GM18909 (cell line): ENCODE measurements around the gene NUDT3.

Experiments
- ATAC-seq: cut with Tn5 transposase; IDR thresholded peaks from one replicate; pipeline ENCODE4 v1.9.1; 2021; ENCODE audit warnings: mild to moderate bottlenecking; ENCODE audit not compliant: unreplicated experiment, poor library complexity

NUDT3 gene

DNA sequence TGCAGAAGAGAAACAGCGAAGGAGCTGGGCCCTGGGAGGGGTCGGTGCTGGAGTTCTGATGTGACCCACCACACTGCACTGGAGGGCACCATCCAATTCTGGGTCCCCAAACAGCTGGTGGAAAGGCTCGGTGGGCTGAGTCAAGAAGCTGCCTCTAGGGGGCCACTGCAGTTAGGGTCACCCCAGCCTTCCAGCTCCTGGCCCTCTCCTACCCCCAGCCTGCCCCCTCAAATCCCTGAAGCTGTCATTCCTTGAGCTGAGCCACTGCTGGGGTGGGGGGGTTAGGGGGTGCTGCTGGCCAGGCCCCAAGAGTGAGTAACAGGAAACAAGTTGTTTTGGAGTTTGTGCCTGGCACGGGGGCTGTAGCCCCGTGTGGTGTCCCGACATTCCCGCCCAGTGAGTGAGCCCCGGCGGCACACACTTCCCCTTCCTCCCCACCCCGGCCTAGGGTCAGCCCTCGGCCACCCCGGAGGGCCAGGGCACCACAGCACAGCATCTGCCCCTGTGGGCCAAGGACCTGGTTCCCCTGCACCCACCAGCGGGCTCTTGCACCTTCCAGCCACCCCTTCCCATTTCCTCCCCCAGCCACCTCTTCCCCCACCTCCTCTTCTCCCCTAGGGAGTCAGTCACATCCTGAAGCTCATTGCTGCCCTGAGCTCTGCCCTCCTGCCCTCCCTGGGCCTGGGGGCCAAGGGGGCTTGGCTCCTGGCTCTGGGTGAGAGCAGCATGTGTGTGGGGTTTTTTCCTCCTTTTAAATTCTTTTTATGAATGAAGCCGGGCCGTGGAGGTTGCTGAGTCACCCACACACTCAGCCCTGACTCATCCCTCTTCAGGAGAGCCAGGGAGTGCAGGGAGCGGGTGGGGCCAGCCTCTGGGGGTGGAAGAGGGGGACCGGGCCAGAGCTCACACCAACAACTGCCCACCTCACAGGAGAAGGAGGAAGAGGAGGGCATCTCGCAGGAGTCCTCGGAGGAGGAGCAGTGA lies 148.3 kb downstream of the NUDT3 start:
- no peak for ATAC-seq

DNA sequence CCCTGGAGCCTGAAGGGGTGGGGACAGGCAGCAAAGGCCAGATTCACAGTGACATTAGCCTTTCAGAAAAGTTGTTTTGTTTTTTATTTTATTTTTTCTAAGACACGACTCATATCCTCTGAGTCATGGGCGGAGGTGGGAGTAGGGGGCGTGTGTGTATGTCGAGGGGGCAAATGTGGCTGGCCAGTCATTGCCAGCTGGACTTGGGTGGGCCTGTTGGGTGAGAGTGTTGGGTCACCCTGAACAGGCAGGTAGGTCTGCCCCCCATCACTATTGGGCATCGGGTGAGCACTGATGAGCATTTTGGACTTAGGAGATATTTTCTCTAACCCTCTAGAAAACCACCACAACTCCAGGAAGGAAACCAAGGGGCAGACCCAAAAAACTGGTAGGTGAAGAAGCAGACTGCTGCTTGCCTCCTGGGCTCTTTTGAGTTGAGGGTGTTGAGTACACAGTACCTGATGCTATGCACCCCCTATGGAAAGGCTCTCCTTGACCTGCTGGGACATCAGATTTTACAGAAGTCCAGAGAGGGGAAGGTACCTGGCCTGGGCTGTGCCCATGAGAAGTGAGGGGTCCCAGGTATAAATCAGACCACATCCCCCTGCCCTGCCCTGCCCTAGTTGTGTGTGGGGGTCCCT lies 149.2 kb downstream of the NUDT3 start:
- ATAC-seq: no peak

DNA sequence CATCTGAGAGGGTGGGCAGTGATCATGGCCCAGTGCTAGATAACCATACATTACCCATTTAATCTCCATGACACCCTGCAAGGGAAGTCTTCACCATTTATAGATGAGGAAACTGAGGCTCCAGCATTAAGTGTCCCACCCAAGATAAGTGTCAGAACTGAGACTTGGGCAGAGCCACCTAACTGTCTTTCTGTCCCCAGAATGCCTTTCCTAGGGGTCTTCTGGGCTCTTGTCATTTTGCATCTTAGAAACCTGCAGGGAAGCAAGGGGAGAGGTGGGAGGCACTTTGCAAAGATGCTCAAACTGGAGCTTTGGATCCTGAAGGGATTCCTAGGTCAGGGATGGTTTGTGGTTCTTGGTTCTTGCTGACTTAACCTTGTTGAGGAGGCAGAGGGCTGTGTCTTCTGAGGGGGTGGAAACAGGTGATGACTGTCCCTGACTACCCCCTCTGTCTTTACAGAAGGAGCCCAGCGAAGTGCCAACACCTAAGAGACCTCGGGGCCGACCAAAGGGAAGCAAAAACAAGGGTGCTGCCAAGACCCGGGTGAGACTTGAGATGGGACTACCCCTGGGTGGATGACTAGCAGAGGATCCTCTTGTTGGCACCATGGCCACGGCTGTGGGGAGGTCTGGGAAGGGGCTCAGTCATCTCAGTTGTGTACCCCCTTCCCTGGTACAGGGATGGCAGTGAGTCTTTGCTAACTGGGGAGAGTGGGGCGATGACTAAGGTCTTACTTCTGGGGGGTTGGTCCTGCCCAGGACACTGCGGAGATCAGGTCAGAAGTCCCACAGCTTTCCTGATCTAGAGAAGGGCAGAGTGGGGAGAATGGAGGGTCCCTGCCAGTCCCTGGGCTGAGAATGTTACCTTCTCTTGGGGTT lies 150.0 kb downstream of the NUDT3 start:
- no peak for ATAC-seq

- ATAC-seq: no peak
Observed at GRCh38 chr6:34241351-34242215, 150.9 kb downstream of the NUDT3 start.

GRCh38 chr6:34240329-34241248 lies 151.9 kb downstream of the NUDT3 start:
- no peak for ATAC-seq

GRCh38 chr6:34239893-34240292 lies 152.6 kb downstream of the NUDT3 start:
- ATAC-seq: no peak

- no peak for ATAC-seq
Observed at GRCh38 chr6:34239500-34239825, 153.0 kb downstream of the NUDT3 start.

- ATAC-seq: no peak
Observed at GRCh38 chr6:34238585-34239499, 153.6 kb downstream of the NUDT3 start.

DNA sequence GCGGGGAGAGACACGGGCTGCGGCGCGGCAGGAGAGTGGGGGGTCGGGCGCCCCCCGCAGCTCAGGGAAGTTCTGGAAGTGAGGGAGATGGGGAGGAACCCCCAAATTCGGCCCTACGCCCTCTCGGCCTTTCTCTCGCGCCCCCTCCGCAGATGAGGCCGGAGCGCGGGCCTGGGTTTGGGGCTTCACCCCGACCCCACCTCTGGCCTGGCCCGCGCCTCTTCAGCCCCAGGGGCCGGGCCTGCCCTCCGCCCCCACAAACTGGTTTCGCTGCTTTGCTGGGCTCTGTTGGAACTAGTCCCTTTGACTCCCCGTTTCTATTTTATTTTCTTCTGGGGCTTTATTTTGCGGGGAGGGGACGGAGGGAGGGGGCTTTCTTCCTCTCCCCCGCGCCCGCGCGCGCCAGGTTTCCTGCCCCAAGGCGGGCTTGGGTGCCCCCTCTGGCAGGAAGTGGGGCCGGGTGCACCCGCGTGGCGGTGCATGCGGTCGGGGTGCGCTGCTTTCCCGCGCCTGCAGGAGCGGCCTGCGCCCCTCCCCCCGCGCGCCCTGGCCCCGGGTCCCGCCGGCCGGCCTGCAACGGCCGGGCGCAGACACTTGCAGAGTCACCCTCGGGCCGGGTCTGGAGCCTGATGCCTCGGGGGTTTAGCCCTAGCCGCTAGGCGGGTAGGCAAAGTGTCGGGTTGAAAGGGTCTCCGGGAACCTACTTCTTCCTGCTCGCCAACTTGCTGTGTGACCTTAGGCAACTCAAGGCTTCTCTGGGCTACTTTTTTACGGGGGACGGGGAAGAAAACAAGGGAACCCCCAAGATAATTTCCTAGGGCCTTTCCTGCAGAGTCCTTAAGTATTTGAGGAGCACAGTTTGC lies 154.5 kb downstream of the NUDT3 start:
- ATAC-seq: no peak

GRCh38 chr6:34237316-34237721 lies 155.2 kb downstream of the NUDT3 start:
- peak; percentile 18 for ATAC-seq

DNA sequence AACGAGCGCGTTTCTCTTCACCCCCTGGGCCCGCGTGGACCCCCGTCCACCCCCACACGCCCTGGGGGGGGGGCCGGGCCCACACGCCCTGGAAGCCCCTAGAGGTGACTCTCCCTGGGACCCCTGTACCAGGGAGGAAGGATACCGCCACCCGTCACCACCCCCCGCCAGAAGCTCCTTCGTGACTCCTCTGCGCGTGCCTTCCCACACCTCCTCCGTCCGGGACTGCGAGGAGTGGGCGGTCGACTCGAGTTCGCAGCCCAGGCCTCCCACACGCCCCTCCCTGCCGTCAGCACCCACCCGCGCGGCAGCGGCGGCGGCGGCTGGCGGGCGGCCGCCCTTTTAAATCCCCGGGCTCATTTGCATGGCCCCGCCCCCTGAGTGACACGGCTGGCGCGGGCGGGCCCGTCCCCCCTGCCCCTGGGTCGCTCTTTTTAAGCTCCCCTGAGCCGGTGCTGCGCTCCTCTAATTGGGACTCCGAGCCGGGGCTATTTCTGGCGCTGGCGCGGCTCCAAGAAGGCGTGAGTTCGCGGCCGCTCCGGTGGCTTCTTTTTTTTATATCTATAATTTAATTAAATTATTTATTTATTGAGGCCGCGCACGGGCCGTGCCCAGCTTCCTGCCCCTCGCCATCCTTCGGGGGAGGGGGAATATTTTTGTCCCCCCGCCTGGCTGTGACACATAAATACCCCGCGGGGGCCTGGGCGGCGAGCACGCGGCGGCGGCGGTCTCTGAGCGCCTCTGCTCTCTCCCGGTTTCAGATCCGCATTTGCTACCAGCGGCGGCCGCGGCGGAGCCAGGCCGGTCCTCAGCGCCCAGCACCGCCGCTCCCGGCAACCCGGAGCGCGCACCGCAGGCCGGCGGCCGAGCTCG lies 155.8 kb downstream of the NUDT3 start, which contains the start of gene HMGA1:
Gene HMGA1 (plus strand): TSS at position 431 of the 873 bp plus-strand sequence. CDS start 3,908 bp downstream, outside the sequence.
- ATAC-seq: peak; percentile 67

DNA sequence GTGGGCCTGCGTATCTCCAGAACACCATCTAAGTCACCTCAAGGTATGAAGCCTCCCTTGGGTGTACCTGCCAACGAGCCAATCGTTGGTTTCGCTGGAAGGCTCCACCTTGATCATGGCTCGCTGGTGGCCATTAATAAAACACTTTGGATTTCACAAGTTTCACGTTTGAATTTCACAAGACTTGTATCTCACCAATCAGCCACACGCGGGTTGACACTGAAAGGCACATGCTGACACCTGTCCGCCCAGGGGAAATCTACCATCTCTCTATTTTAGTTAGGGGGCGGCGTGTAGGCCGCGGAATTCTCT lies 156.4 kb downstream of the NUDT3 start:
- peak; percentile 4 for ATAC-seq

GRCh38 chr6:34235307-34236130 lies 156.9 kb downstream of the NUDT3 start:
- no peak for ATAC-seq

DNA sequence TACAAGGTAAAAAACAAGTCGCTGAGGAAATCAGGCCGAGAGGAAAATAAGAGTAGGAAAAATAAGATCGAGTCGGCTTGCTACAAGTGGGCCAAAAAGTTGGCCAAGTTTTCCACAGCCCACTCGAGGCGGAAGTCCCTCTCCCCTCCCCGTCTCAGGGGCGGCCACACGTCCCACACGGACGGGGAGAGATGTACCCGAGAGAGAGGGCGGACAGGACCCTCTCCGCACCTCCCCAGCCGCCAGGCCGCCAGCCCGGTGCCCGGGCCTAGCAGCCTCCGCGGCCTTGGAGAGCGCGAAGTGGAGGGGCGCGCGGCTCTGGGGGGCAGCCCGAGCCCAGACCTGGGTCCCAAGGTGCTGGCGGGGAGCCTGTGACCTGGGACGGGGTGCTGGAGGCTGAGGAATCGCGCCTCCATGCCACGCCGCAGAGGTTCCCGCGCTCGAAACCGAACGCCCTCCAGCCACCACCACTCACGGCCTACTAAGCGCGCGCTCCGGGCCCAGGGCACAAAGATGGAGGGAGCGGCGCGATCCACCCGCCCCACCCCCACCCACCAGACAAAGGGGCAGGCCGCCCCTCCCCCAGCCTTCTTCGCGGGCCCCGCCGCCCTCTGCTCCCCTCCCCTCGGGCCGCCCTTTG lies 157.7 kb downstream of the NUDT3 start:
- ATAC-seq: no peak

DNA sequence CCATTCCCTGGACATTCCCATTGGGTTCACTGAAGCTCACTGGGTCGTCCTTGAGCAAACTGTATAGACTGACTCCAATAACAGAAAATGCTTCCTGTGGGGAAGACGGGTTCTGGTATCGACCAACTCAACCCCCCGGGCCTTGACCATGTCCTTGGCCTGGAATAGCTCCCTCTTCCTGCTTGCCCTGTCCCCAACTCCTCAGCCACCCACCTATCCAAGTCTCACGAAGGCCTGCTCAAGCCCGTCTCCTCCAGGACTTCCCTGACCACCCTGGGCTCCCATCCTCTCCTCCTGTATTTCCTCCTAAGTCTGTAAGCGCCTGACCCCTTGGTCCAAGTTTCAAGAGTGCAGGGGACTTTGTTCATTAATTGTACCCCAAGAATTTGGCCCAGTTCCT lies 158.6 kb downstream of the NUDT3 start:
- ATAC-seq: no peak
